H9 (cell line): ENCODE data around the gene NPHP4. TPM values are rescaled to one million over a fixed set of nuclear protein-coding genes. Genes with fewer than 3 reads are reported as not detected.
A peak's percentile ranks its signal among the peaks of the same experiment; 100 is the strongest.

Experiments
- DNase-seq: peaks from one replicate; pipeline ENCODE4 v3.0.0-alpha.2; 2017
- H2AFZ ChIP-seq: one replicate; pipeline ENCODE4 v1.6.1; 2013; ENCODE audit warnings: mild to moderate bottlenecking, low read length, control low read depth, moderate library complexity
- H2AK5ac ChIP-seq: 2 replicates; pipeline ENCODE4 v1.6.1; 2013; ENCODE audit warnings: low read length, control low read depth, mixed read lengths; ENCODE audit not compliant: insufficient read length
- H2BK120ac ChIP-seq: one replicate; pipeline ENCODE4 v1.6.1; 2013; ENCODE audit warnings: low read depth, mild to moderate bottlenecking, low read length, control low read depth, inconsistent platforms; ENCODE audit not compliant: poor library complexity, severe bottlenecking
- H2BK12ac ChIP-seq: 2 replicates; pipeline ENCODE4 v1.6.1; 2013; ENCODE audit warnings: low read length, control low read depth, mixed read lengths, low read depth; ENCODE audit not compliant: insufficient read length
- H2BK15ac ChIP-seq: 2 replicates; pipeline ENCODE4 v1.6.1; 2013; ENCODE audit warnings: low read depth, low read length, control low read depth
- H2BK20ac ChIP-seq: one replicate; pipeline ENCODE4 v1.6.1; 2013; ENCODE audit warnings: low read depth, mild to moderate bottlenecking, low read length, control low read depth, inconsistent platforms; ENCODE audit not compliant: poor library complexity, severe bottlenecking
- H2BK5ac ChIP-seq: 2 replicates; pipeline ENCODE4 v1.6.1; 2013; ENCODE audit warnings: low read length, control low read depth, mixed read lengths; ENCODE audit not compliant: insufficient read length
- H3K14ac ChIP-seq: 2 replicates; pipeline ENCODE4 v1.6.1; 2013; ENCODE audit warnings: low read length, control low read depth; ENCODE audit not compliant: insufficient read depth
- H3K18ac ChIP-seq: 2 replicates; pipeline ENCODE4 v1.6.1; 2013; ENCODE audit warnings: low read depth, mild to moderate bottlenecking, mixed read lengths, low read length, control low read depth; ENCODE audit not compliant: insufficient read length
- H3K23ac ChIP-seq: 2 replicates; pipeline ENCODE4 v1.6.1; 2013; ENCODE audit warnings: low read length, control low read depth, mixed read lengths, low read depth; ENCODE audit not compliant: insufficient read length
- H3K23me2 ChIP-seq: 2 replicates; pipeline ENCODE4 v1.6.1; 2013; ENCODE audit warnings: low read depth, mild to moderate bottlenecking, mixed read lengths, low read length, control low read depth; ENCODE audit not compliant: insufficient read length, poor library complexity, severe bottlenecking
- H3K27ac ChIP-seq: 2 replicates; pipeline ENCODE4 v1.5.1; 2013; ENCODE audit warnings: low read length, control low read depth, mixed read lengths, low read depth; ENCODE audit not compliant: insufficient read length
- H3K27me3 ChIP-seq: 2 replicates; pipeline ENCODE4 v1.6.1; 2013; ENCODE audit warnings: low read length, control low read depth, inconsistent platforms; ENCODE audit not compliant: insufficient read depth
- H3K4ac ChIP-seq: 2 replicates; pipeline ENCODE4 v1.6.1; 2013; ENCODE audit warnings: low read depth, mild to moderate bottlenecking, control low read depth, inconsistent platforms, low read length, moderate library complexity
- H3K4me1 ChIP-seq: 2 replicates; pipeline ENCODE4 v1.6.1; 2013; ENCODE audit warnings: low read length, control low read depth, inconsistent platforms; ENCODE audit not compliant: insufficient read depth
- H3K4me2 ChIP-seq: 2 replicates; pipeline ENCODE4 v1.6.1; 2013; ENCODE audit warnings: low read length, control low read depth, mixed read lengths; ENCODE audit not compliant: insufficient read length, insufficient read depth
- H3K56ac ChIP-seq: 2 replicates; pipeline ENCODE4 v1.6.1; 2013; ENCODE audit warnings: low read depth, mild to moderate bottlenecking, mixed read lengths, low read length, control low read depth; ENCODE audit not compliant: insufficient read length
- H3K79me1 ChIP-seq: 2 replicates; pipeline ENCODE4 v1.6.1; 2013; ENCODE audit warnings: low read depth, mild to moderate bottlenecking, moderate library complexity, low read length, control low read depth, inconsistent platforms; ENCODE audit not compliant: insufficient read depth, poor library complexity, severe bottlenecking
- H3K79me2 ChIP-seq: 2 replicates; pipeline ENCODE4 v1.6.1; 2013; ENCODE audit warnings: low read length, control low read depth, inconsistent platforms; ENCODE audit not compliant: insufficient read depth
- H3K9ac ChIP-seq: 2 replicates; pipeline ENCODE4 v1.6.1; 2013; ENCODE audit warnings: low read length, control low read depth, mixed read lengths; ENCODE audit not compliant: insufficient read length; ENCODE audit errors: extremely low read depth
- H3K9me3 ChIP-seq: one replicate; pipeline ENCODE4 v1.6.1; 2013; ENCODE audit warnings: low read depth, low read length, inconsistent platforms; ENCODE audit not compliant: control insufficient read depth
- H3T11ph ChIP-seq: one replicate; pipeline ENCODE4 v1.6.1; 2013; ENCODE audit warnings: mild to moderate bottlenecking, low read length, control low read depth, inconsistent platforms
- H4K20me1 ChIP-seq: one replicate; pipeline ENCODE4 v1.6.1; 2013; ENCODE audit not compliant: control insufficient read depth, insufficient read length, insufficient read depth
- H4K5ac ChIP-seq: 2 replicates; pipeline ENCODE4 v1.6.1; 2013; ENCODE audit warnings: low read depth, mild to moderate bottlenecking, mixed read lengths, low read length, control low read depth; ENCODE audit not compliant: insufficient read length
- H4K8ac ChIP-seq: replicated peaks from 2 replicates; pipeline ENCODE4 v1.6.1; 2013; ENCODE audit warnings: low read length, control low read depth, mixed read lengths, low read depth; ENCODE audit not compliant: insufficient read length
- H4K91ac ChIP-seq: 2 replicates; pipeline ENCODE4 v1.6.1; 2013; ENCODE audit warnings: low read depth, mild to moderate bottlenecking, moderate library complexity, mixed read lengths, low read length, control low read depth; ENCODE audit not compliant: insufficient read length
- H3K27ac Mint-ChIP-seq, 3 experiments: 2 replicates in 2 of 3; 3 replicates in 1 of 3; pipeline ENCODE4 v1.8.0; 2020 to 2021; ENCODE audit warnings: mixed read lengths in 3 of 3, mild to moderate bottlenecking in 1 of 3, moderate library complexity in 1 of 3
- H3K27me3 Mint-ChIP-seq: 2 replicates; pipeline ENCODE4 v1.8.0; 2021; ENCODE audit warnings: low read depth, mild to moderate bottlenecking, moderate library complexity, mixed read lengths
- H3K36me3 Mint-ChIP-seq, 3 experiments: 2 replicates in 2 of 3; 3 replicates in 1 of 3; pipeline ENCODE4 v1.8.0; 2020 to 2021; ENCODE audit warnings: low read depth in 3 of 3, mixed read lengths in 3 of 3; ENCODE audit not compliant: insufficient read depth in 1 of 3
- H3K4me1 Mint-ChIP-seq, 2 experiments: 2 replicates each; pipeline ENCODE4 v1.8.0; 2020; ENCODE audit warnings: mixed read lengths in 2 of 2
- H3K4me3 Mint-ChIP-seq, 2 experiments: 2 replicates in 1 of 2; 3 replicates in 1 of 2; pipeline ENCODE4 v1.8.0; 2020 to 2021; ENCODE audit warnings: mild to moderate bottlenecking in 2 of 2, mixed read lengths in 2 of 2, moderate library complexity in 1 of 2
- H3K9me3 Mint-ChIP-seq, 2 experiments: 2 replicates in 1 of 2; 3 replicates in 1 of 2; pipeline ENCODE4 v1.8.0; 2020; ENCODE audit warnings: mild to moderate bottlenecking in 2 of 2, mixed read lengths in 2 of 2, moderate library complexity in 1 of 2
- CTCF ChIP-seq: fragments of 200-600 bp; sonication (generic); conservative IDR thresholded peaks from 3 replicates; pipeline ENCODE4 v1.8.0; 2021; ENCODE audit warnings: antibody characterized with exemption, mild to moderate bottlenecking
- WGBS: extraction: QIAGEN DNeasy Blood & Tissue Kit; methylation state at CpG from one replicate; pipeline ENCODE4 v1.1.7; 2013; ENCODE audit warnings: missing lambda C conversion rate, low lambda C conversion rate, mixed read lengths; ENCODE audit not compliant: insufficient read length; ENCODE audit errors: extremely low coverage; 5-methylcytosine and 5-hydroxymethylcytosine counted together
- total RNA-seq: library from RNA; stranded (reverse); gene quantifications from 2 replicates; pipeline ENCODE4 v1.2.1, GENCODE V29; 2021

The NPHP4 gene
- total RNA-seq, 1 experiment from 2014 or later = 17.6 TPM

DNA sequence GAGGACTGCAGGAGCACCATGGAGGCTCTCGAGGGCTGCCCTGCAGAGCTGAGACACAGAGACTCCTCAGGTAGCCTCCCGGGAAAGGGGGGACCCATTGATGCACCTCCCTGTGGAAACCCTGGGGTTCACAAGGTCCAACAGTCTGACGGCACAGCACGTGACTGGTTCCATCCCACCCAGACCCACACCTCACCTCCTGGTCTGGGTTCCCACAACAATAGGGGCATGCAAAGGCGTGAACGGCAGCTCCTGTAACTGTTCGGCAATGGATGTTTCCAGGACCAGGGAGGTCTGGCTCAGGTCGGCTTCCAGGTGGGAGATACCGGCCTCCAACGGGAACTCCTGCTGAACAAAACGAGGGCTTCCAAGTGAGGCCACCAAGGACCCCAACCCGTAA, 86.8 kb downstream of the NPHP4 start:
- no peaks in the 10 kb centered on the region for H4K20me1 ChIP-seq
- no peak overlapping the region for H2BK20ac ChIP-seq
- no peak overlapping the region for H4K5ac ChIP-seq
- no peak overlapping the region for H3K56ac ChIP-seq
- peaks cover 5% of the 10 kb centered on the region; the same call in 1 of the 2 replicates for H3K4me1 ChIP-seq
- no peak overlapping the region for H2BK15ac ChIP-seq
- no peak overlapping the region for H3K4me2 ChIP-seq
- Mint-ChIP-seq H3K27me3 (no peaks in the 10 kb centered on the region; the same call in 1 of the 2 replicates), H3K4me1 (peaks cover 13% of the 10 kb centered on the region in 2 experiments), H3K9me3 (no peaks in the 10 kb centered on the region), H3K4me3 (no peak overlapping the region), H3K27ac (no peak overlapping the region), H3K36me3 (peaks cover 5 to 9% (median 8%) of the 10 kb centered on the region in 3 experiments; a peak in 6 of 7 replicates)
- H2BK12ac ChIP-seq = no peak overlapping the region
- no peak overlapping the region for H2BK5ac ChIP-seq
- H3K18ac ChIP-seq = no peak overlapping the region
- H3K27ac ChIP-seq = no peak overlapping the region
- DNase-seq = peak; percentile 12
- H3K4ac ChIP-seq = no peak overlapping the region
- no peak overlapping the region for H4K91ac ChIP-seq
- H3K79me1 ChIP-seq = no peaks in the 10 kb centered on the region
- H2BK120ac ChIP-seq = no peak overlapping the region
- H3K79me2 ChIP-seq = no peaks in the 10 kb centered on the region
- no peaks in the 10 kb centered on the region for H3K27me3 ChIP-seq
- H3K14ac ChIP-seq = no peak overlapping the region
- H3K23me2 ChIP-seq = no peaks in the 10 kb centered on the region
- no peak overlapping the region for H2AFZ ChIP-seq
- no peak overlapping the region for H3T11ph ChIP-seq
- no peak overlapping the region for H3K23ac ChIP-seq
- no CpG with 5 or more reads among the region's 12 CpGs for WGBS
- no peak for TF ChIP-seq CTCF
- H4K8ac ChIP-seq = no peak overlapping the region
- no peak overlapping the region for H3K9ac ChIP-seq
- H2AK5ac ChIP-seq = no peak overlapping the region
- H3K9me3 ChIP-seq = no peaks in the 10 kb centered on the region
